NCI-H2196 treated with DMSO at 0.1 percent for 48 hours (cell line): ENCODE measurements around the gene KRT37.

Experiments used
- DNase-seq: peaks from one replicate; lab custom pipeline; 2025; ENCODE audit not compliant: unreplicated experiment; lab: John Stamatoyannopoulos, UW

The KRT37 gene

DNA sequence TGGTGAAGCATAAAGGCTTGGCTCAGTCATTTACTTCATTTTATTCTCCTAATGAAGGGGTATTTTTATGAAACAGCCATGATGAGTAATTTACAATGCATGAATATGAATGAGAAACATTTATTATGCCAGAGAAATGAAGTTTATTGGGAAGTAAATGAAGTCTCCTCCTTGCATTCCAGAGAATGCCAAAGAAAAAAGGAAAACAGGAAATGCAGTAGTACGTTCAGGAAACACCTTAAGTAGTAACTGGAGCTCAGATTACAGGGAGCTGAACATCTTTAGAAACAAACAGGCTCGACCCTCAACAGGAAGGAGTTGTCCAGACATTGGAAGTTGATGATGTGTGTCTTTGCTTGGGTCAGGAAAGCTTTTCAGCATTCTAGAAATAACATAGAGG lies 46.8 kb downstream of the KRT37 start:
- DNase-seq = no peak
